Tongue (tissue), 2 donors: ENCODE data around the gene TNFRSF17. TPM values are rescaled to one million over a fixed set of nuclear protein-coding genes. Genes with fewer than 3 reads are reported as not detected.
"Not testable (repeated sequence)": the region's sequence is repeated elsewhere in the genome, so short reads cannot be mapped to it uniquely, and the experiment has no call there.

Source experiments
- DNase-seq: peaks from one replicate; pipeline ENCODE4 v3.0.0-alpha.2; 2015
- total RNA-seq: library from RNA; depleted of rRNA; stranded (reverse); fragments of >200 nt; gene quantifications from one replicate; pipeline ENCODE4 v1.2.3, GENCODE V29; 2014

TNFRSF17 gene
- total RNA-seq, 1 donor from 2014 or later, result 0.51 TPM

GRCh38 chr16:11970292-11970691 lies 5.3 kb downstream of the TNFRSF17 start:
- DNase-seq, result not testable (repeated sequence)

DNA sequence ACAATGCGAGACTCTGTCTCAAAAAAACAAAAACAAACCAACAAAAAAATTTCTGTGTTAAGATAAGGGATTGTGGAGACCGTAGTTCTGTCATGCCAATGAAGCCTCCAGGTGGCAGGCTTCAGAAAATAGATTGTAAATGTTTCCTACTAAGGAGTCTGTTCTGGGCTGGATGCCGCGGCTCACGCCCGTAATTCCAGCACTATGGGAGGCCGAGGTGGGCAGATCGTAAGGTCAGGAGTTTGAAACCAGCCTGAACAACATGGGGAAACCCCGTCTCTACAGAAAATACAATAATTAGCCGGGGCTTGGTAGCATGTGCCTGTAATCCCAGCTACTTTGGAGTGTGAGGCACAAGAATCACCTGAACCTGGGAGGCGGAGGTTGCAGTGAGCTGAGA lies 7.1 kb downstream of the TNFRSF17 start:
- no peak for DNase-seq

DNA sequence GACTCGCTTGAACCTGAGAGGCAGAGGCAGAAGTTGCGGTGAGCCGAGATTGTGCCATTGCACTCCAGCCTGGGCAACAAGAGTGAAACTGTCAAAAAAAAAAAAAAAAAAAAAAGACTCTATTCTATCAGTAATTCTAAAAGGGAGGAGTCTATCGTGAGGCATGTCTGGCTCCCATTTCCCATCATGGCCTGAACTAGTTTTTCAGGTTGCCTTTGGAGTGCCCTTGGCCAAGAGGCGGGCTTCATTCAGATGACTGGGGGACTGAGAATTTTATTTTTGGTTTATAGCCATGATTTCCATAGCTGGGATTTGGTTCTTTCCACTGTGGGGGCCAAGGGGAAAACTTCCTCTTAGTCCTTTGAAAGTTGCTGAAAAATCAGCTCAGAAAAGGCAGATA lies 8.1 kb downstream of the TNFRSF17 start:
- DNase-seq, result no peak

DNA sequence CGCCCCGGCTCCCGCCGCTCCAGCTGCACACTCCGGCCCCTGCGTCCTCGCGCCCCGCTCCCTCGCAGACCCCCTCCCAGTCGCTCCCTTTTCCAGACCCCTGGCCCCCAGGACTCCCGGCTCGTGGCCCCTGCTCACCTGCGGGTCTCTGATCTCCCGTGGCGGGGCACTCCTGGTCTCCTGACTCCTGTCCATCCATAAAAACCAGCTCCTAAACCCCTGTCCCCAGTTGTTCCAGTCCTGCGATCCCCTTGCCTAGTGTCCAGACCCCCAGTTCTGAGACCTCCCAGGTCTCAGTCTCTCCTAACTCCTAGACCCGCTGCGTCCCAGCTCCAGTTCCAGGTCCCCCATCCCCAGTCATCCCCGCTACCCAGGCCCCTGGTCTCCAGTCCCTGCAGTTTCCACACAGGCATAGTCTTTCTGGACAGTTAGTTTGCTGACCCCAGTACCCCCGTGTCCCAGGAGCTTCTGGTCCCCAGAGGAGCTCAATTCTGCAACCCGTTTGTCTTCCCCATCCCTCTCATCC lies 11.9 kb downstream of the TNFRSF17 start:
- DNase-seq, result no peak

DNA sequence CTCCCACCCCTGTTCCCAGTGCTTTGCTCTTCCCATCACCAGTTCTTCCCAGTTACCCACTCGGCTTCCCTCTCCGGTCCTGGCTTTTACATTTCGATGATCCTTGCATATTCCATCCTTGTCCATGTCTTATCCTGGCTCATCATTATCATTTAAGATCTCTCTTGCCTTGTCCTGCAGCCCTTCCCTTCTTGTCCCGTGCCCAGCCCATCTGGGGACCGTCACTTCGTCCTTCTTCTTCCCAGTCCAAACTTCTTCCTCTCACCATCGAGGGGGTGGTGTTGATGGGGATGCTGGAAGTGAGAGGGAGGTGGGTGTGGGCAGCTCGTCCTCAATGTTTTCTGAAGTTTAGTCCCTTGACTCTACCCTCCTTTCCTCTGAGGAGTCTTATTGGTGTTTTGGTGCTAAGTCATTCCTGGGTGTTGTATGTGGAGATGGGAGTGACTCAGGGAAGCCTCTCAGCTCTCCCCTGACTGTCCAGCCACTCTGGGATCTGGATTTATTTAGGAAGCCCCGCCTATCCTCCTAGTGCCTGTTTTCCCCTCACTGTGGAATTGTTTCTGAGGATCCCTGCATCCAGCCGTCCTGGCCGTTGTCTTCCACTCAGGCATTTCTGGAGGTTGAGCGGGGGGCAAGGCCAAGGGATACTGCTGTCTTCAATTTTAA lies 12.5 kb downstream of the TNFRSF17 start:
- peak; percentile 19 for DNase-seq

DNA sequence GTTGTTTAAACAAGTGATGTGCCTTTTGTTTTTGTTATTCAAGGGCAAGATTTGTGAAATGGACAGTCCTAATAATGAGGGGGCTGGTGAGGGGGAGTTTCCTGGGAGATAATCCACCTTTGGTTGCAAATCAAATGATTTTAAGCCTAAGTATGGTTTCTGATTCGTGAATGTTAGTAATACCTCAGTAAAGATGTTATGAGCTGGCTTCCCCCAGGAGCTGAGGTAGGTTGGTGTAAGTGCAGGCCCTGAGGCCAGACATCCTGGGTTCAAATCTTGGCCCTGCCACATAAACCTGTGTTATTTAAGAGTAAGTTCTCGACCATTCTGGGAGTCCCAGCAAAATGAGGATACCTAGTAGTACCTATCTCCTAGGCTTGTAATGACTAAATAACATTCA lies 13.1 kb downstream of the TNFRSF17 start:
- DNase-seq, result no peak

- DNase-seq, result no peak
Measured at GRCh38 chr16:11979013-11979672, 14.1 kb downstream of the TNFRSF17 start.

- no peak for DNase-seq
Measured at GRCh38 chr16:11980136-11980844, 15.3 kb downstream of the TNFRSF17 start.

GRCh38 chr16:11985250-11985649 lies 20.2 kb downstream of the TNFRSF17 start:
- DNase-seq, result no peak

GRCh38 chr16:11986521-11987057 lies 21.6 kb downstream of the TNFRSF17 start:
- no peak for DNase-seq

DNA sequence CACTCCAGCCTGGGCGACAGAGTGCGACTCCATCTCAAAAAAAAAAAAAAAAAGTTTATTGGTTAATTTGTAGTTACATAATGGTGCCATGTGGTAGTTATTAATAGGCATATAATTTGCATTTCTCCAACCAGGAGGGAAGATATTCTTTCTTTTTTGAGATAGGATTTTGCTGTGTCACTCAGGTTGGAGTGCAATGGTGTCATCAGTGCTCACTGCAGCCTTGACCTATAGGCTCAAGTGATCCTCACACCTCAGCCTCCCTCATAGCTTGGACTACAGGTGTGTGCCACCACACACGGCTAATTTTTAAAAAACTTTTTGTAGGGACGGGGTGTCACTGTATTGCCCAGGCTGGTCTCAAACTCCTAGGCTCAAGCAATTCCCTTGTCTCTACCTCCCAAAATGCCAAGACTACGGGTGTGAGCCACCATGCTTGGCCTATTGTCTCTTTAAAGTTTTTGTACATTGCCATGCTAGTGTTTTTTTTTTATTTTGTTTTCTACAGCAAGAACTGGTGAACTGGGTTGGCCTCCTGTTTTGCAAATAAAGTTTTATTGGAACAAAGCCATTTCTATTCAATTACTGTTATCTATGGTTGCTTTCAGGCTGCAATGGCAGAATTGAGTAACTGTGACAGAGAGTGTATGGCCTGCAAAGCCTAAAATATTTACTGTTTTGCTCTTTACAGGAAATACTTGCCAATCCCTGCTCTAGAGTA lies 23.4 kb downstream of the TNFRSF17 start:
- DNase-seq, result no peak

- DNase-seq, result no peak
Measured at GRCh38 chr16:11990702-11991390, 25.8 kb downstream of the TNFRSF17 start.

- DNase-seq, result no peak
Measured at GRCh38 chr16:11992008-11992584, 27.1 kb downstream of the TNFRSF17 start.

DNA sequence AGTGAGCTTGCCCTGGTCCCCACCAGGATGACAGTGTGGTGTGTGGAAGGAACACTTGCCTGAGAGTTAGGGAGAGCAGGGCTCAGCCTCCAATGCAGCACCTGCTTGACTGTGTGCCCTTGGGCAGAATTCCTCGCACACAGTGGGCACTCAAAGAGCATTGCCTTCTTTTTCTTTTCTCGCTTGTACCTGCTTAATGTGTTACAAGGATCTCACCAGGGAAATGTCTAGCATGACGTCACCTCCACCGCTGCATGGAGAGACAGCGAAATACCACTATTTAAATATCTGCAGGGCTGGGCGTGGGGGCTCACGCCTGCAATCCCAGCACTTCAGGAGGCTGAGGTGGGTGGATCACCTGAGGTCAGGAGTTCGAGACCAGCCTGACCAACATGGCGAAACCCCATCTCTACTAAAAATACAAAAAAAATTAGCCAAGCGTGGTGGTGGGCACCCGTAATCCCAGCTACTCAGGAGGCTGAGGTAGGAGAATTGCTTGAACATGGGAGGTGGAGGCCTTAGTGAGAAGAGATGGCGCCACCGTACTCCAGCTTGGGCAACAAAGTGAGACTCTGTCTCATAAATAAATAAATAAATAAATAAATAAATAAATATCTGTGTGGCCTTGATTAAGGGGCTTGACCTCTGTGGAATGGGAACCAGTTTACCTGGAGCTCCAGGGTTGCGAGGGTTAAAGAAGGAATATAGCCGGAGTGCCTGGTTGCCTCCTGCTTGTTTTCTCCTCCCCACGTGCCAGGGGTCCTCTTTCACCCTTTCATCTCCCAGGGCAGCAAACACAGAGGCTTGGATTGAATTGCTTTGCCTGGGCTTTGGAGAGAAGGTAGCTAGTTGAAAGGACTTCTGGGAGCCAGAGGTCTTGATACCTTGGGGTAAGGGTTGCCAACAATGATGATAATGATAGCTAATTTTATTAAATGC lies 27.8 kb downstream of the TNFRSF17 start:
- DNase-seq, result no peak

- no peak for DNase-seq
Measured at GRCh38 chr16:11994143-11995119, 29.4 kb downstream of the TNFRSF17 start.

GRCh38 chr16:11996433-11997330 lies 31.7 kb downstream of the TNFRSF17 start:
- no peak for DNase-seq

DNA sequence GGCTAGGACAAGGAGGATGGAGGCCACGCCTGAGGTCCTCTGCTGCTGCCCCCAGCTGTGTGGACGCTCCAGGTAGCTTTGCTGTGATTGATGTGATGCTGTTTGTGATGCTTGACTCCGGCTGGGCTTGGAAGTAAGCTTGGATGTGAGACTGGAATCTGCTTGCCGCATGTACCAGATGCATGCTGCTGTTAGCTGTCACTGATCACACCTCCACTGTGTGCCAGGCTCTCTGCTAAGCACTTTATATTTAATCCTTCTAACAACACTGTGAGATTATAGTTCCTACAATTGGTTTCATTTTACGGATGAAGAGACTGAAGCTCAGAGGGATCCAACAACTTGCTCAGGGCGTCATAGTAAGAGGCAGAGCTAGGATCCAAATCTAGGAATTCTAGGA lies 35.0 kb downstream of the TNFRSF17 start:
- no peak for DNase-seq
